Lung (tissue), 12 donors: ENCODE data around the gene SLC34A1. TPM values are rescaled to one million over a fixed set of nuclear protein-coding genes. Genes with fewer than 3 reads are reported as not detected.
A peak's percentile ranks its signal among the peaks of the same experiment; 100 is the strongest.

Experiments
- ATAC-seq: fragments of 200-7000 bp; cut with Tn5 transposase; one replicate; pipeline ENCODE4 v1.9.1; 2020; ENCODE audit warnings: moderate number of reproducible peaks; ENCODE audit not compliant: insufficient read depth, low FRiP score
- DNase-seq, 3 donors: peaks; one replicate each; pipeline ENCODE4 v3.0.0-alpha.2; 2013 to 2017
- H3K27ac ChIP-seq, 2 donors: one replicate each; pipeline ENCODE4 v1.5.1; 2013; ENCODE audit warnings: mild to moderate bottlenecking in 2 of 2, moderate library complexity in 2 of 2, control low read depth in 1 of 2, inconsistent platforms in 1 of 2, low read depth in 1 of 2, low read length in 1 of 2
- H3K27me3 ChIP-seq, 3 donors: one replicate each; pipeline ENCODE4 v1.5.1; 2013; ENCODE audit warnings: low read length in 2 of 3; ENCODE audit not compliant: control insufficient read depth in 3 of 3, insufficient read depth in 3 of 3
- H3K36me3 ChIP-seq, 4 donors: one replicate each; pipeline ENCODE4 v1.5.1; 2013; ENCODE audit warnings: low read length in 4 of 4, mild to moderate bottlenecking in 1 of 4, moderate library complexity in 1 of 4; ENCODE audit not compliant: control insufficient read depth in 4 of 4, insufficient read depth in 4 of 4
- H3K4me1 ChIP-seq, 5 donors: one replicate each; pipeline ENCODE4 v1.5.1; 2013; ENCODE audit warnings: low read length in 5 of 5, mild to moderate bottlenecking in 2 of 5, moderate library complexity in 1 of 5; ENCODE audit not compliant: control insufficient read depth in 5 of 5, insufficient read depth in 5 of 5
- H3K4me3 ChIP-seq: one replicate; pipeline ENCODE4 v1.5.1; 2013; ENCODE audit warnings: mild to moderate bottlenecking, control low read depth, moderate library complexity
- H3K9ac ChIP-seq, 2 donors: one replicate each; pipeline ENCODE4 v1.5.1; 2013; ENCODE audit warnings: low read length in 2 of 2, control low read depth in 1 of 2; ENCODE audit not compliant: insufficient read depth in 1 of 2
- H3K9me3 ChIP-seq, 4 donors: one replicate each; pipeline ENCODE4 v1.5.1; 2013; ENCODE audit warnings: low read length in 3 of 4, mild to moderate bottlenecking in 1 of 4, moderate library complexity in 1 of 4; ENCODE audit not compliant: control insufficient read depth in 4 of 4, insufficient read depth in 3 of 4
- CTCF ChIP-seq: IDR thresholded peaks from 2 replicates; pipeline ENCODE4 v1.5.1; 2012; ENCODE audit warnings: mild to moderate bottlenecking; ENCODE audit errors: control extremely low read depth, extremely low read depth
- WGBS, 2 donors: extraction: QIAGEN DNeasy Blood & Tissue Kit; methylation state at CpG; one replicate each; pipeline ENCODE4 v1.1.7; 2013; 5-methylcytosine and 5-hydroxymethylcytosine counted together
- polyA plus RNA-seq, 2 donors: library from polyadenylated mRNA; stranded (reverse); fragments of 200-250 nt; gene quantifications; one replicate each; pipeline ENCODE4 v1.2.1, GENCODE V29; 2013
- total RNA-seq, 2 donors: library from RNA; depleted of rRNA in 1 of 2; stranded (reverse); fragments of >200 nt in 1 of 2; gene quantifications; one replicate each; pipeline ENCODE4 v1.2.1, GENCODE V29; 2014 to 2021
- donor health status: control.
- donor health status: control.
- donor health status: Bipolar disorder and iron deficiency.
- donor health status: healthy.
- donor health status: DM: yes; HTN: yes; CAD: no.

SLC34A1 gene
- total and polyA plus RNA-seq, 4 donors = 0.02 TPM; not detected in 3

DNA sequence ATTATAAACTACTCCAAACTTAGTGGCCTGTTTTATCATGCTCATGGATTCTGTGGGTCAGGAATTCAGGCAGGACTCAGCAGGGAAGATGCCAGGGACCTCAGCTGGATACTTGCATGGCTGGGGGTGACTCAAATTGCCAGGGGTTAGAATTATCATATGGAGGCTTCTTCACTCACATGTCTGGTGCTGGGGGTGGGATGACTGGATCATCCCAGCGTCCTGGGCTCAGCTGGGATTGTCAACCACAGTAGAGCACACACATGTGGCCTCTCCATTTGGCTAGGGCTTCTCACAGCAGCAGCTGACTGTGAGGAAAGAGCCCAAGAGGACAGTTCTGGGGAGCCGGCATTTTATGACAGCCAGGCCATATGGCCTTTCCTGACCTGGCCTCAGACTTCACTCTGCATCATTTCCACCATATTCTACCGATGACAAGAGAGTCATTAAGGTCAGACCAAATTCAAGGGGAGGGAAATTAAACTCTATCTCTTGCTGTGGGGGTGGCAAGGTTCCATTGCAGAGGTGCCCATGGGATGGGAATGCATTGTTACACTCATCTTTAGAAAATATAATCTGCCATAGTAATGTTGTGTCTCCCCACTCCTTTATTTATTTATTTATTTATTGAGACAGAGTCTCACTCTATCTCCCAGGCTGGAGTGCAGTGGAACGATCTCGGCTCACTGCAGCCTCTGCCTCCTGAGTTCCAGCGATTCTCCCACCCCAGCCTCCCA lies 37.0 kb downstream of the SLC34A1 start:
- H3K27me3 ChIP-seq = no peaks in the 10 kb centered on the region

DNA sequence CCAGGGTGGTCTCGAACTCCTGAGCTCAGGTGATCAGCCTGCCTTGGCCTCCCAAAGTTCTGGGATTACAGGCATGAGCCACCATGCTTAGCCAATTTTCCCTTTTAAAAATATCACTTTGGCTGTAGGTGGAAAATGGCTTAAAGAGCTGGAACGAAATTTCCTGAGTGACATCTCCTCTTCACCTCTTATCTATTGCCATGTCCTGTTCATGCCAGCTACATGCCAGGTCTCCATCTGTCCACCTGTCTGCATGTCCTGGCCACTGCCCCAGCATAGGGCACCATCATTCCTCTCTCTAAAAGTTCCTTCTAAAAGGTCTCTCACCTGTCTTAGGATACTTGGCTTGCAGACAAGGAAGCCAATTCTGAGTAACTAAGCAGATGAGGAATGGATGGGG lies 39.4 kb downstream of the SLC34A1 start:
- ATAC-seq = no peak
- 92 to 97% methylated on average over 2 of the region's 2 CpGs for WGBS, 2 donors

More for the DNA sequence above, 37.0 kb downstream of the SLC34A1 start:
- no peak overlapping the region for H3K9ac ChIP-seq
- H3K4me3 ChIP-seq = no peak overlapping the region
- no peak for TF ChIP-seq CTCF
- no peaks in the 10 kb centered on the region for H3K9me3 ChIP-seq
- WGBS, 2 donors = 85 to 88% methylated on average over 6 of the region's 6 CpGs
- no peak for ATAC-seq
- no peak for DNase-seq
- H3K36me3 ChIP-seq = no peaks in the 10 kb centered on the region
- H3K4me1 ChIP-seq = peaks cover 0 to 7% (median 4%) of the 10 kb centered on the region in 5 donors
- H3K27ac ChIP-seq = no peak overlapping the region

GRCh38 chr5:177425196-177425800 lies 41.1 kb downstream of the SLC34A1 start:
- Histone ChIP-seq H3K9ac (peak overlapping the region in 1 of 2 donors; percentile 84), H3K4me1 (peaks cover 0 to 31% (median 12%) of the 10 kb centered on the region in 5 donors), H3K27me3 (no peaks in the 10 kb centered on the region), H3K9me3 (no peaks in the 10 kb centered on the region), H3K36me3 (peaks cover 0 to under 1% (median 0%) of the 10 kb centered on the region in 4 donors), H3K4me3 (no peak overlapping the region), H3K27ac (peak overlapping the region; percentile 91 to 96)
- 41 to 42% methylated on average over 13 of the region's 13 CpGs for WGBS, 2 donors
- no peak for DNase-seq
- no peak for TF ChIP-seq CTCF
- no peak for ATAC-seq

More for the DNA sequence above, 39.4 kb downstream of the SLC34A1 start:
- Histone ChIP-seq H3K4me1 (peaks cover 0 to 21% (median 12%) of the 10 kb centered on the region in 5 donors), H3K9me3 (no peaks in the 10 kb centered on the region), H3K36me3 (no peaks in the 10 kb centered on the region), H3K9ac (no peak overlapping the region), H3K27me3 (no peaks in the 10 kb centered on the region), H3K27ac (no peak overlapping the region), H3K4me3 (no peak overlapping the region)
- DNase-seq = no peak
- TF ChIP-seq CTCF = no peak
